Measurements from ENCODE around the gene CBR1. TPM values are rescaled to one million over a fixed set of nuclear protein-coding genes. Genes with fewer than 3 reads are reported as not detected.

The CBR1 gene
- total and polyA plus RNA-seq, 4 experiments from 2014 or later: 23.0 to 82.2 (median 37.2) TPM

GRCh38 chr21:36028127-36029069 lies 41.4 kb upstream of the CBR1 start:
- H3K27ac Mint-ChIP-seq: peak overlapping the region in 2 of 7 donors; percentile 4 to 30
- POLR2A ChIA-PET (ENCODE audit: partially characterized antibody): interaction anchor here (1.0 to 1.4 kb wide), 2 partner anchors 85 to 1216 kb away, joined by 3 read pairs; no protein-coding TSS in a partner anchor

GRCh38 chr21:36029309-36029708 lies 40.5 kb upstream of the CBR1 start:
- no peak overlapping the region for H3K27ac Mint-ChIP-seq
- DNase-seq: no peak
- H3K36me3 Mint-ChIP-seq: peaks cover under 1 to 3% of the 10 kb centered on the region in 2 donors
- no peaks in the 10 kb centered on the region for H3K9me3 ChIP-seq (ENCODE audit: control insufficient read depth in 1 of 2, low read length in 2 of 2)
- H3K4me1 ChIP-seq (ENCODE audit: insufficient read depth, low read length): peaks cover 3% of the 10 kb centered on the region
- no peaks in the 10 kb centered on the region for H3K27me3 ChIP-seq (ENCODE audit: insufficient read depth, low read length)
- H3K4me3 Mint-ChIP-seq: no peak overlapping the region
- ChIA-PET CTCF (ENCODE audit: partially characterized antibody) (interaction anchor here (0.6 to 5.3 kb wide), 10 partner anchors 9 to 1341 kb away, joined by 3 to 34 read pairs (median 10); no protein-coding TSS in a partner anchor), POLR2A (ENCODE audit: partially characterized antibody) (interaction anchor here (1.0 kb wide), 1 partner anchor 84 kb away, joined by 3 read pairs; no protein-coding TSS in a partner anchor)
- no peaks in the 10 kb centered on the region for H3K9me3 Mint-ChIP-seq
- no peaks in the 10 kb centered on the region for H3K36me3 ChIP-seq (ENCODE audit: insufficient read depth, low read length)
- intact Hi-C loops (cut with micrococcal nuclease): loop anchor here (2.0 kb wide), 1 partner anchor 629 kb away; no protein-coding TSS in a partner anchor
- H3K4me3 ChIP-seq (ENCODE audit: low read length in 2 of 2): no peak overlapping the region
- peaks cover 4 to 7% (median 5%) of the 10 kb centered on the region in 4 donors for H3K4me1 Mint-ChIP-seq
- H3K27ac ChIP-seq (ENCODE audit: low read depth, low read length): no peak overlapping the region
- no peaks in the 10 kb centered on the region for H3K27me3 Mint-ChIP-seq

More at GRCh38 chr21:36028127-36029069, 41.4 kb upstream of the CBR1 start:
- H3K36me3 Mint-ChIP-seq: peaks cover 0 to 1% of the 10 kb centered on the region in 2 donors
- Histone ChIP-seq H3K4me3 (ENCODE audit: low read length in 2 of 2) (no peak overlapping the region), H3K36me3 (ENCODE audit: insufficient read depth, low read length) (no peaks in the 10 kb centered on the region), H3K9me3 (ENCODE audit: control insufficient read depth in 1 of 2, low read length in 2 of 2) (no peaks in the 10 kb centered on the region), H3K27me3 (ENCODE audit: insufficient read depth, low read length) (no peaks in the 10 kb centered on the region), H3K27ac (ENCODE audit: low read depth, low read length) (no peak overlapping the region), H3K4me1 (ENCODE audit: insufficient read depth, low read length) (peaks cover 3% of the 10 kb centered on the region)
- DNase-seq: peak; percentile 51 to 65 (median 57)
- H3K27me3 Mint-ChIP-seq: no peaks in the 10 kb centered on the region
- H3K9me3 Mint-ChIP-seq: no peaks in the 10 kb centered on the region
- CTCF ChIA-PET (ENCODE audit: partially characterized antibody): interaction anchor here (0.6 to 5.3 kb wide), 25 partner anchors 8 to 1340 kb away, joined by 3 to 34 read pairs (median 3); no protein-coding TSS in a partner anchor
- peak overlapping the region in 1 of 8 donors; percentile 9 for H3K4me3 Mint-ChIP-seq
- peaks cover 4 to 7% (median 5%) of the 10 kb centered on the region in 4 donors for H3K4me1 Mint-ChIP-seq
- intact Hi-C loops (cut with micrococcal nuclease): loop anchor here (1.0 to 2.0 kb wide), 2 partner anchors 628 to 1283 kb away; no protein-coding TSS in a partner anchor

GRCh38 chr21:36030581-36031189 lies 39.1 kb upstream of the CBR1 start:
- H3K9me3 Mint-ChIP-seq: no peaks in the 10 kb centered on the region
- DNase-seq: no peak
- no peak overlapping the region for H3K27ac ChIP-seq (ENCODE audit: low read depth, low read length)
- H3K36me3 ChIP-seq (ENCODE audit: insufficient read depth, low read length): peaks cover 5% of the 10 kb centered on the region
- H3K9me3 ChIP-seq (ENCODE audit: control insufficient read depth in 1 of 2, low read length in 2 of 2): no peaks in the 10 kb centered on the region
- H3K4me3 ChIP-seq (ENCODE audit: low read length in 2 of 2): no peak overlapping the region
- H3K27me3 Mint-ChIP-seq: no peaks in the 10 kb centered on the region
- peaks cover 4 to 7% (median 5%) of the 10 kb centered on the region in 4 donors for H3K4me1 Mint-ChIP-seq
- no peak overlapping the region for H3K4me3 Mint-ChIP-seq
- H3K27ac Mint-ChIP-seq: no peak overlapping the region
- POLR2A ChIA-PET (ENCODE audit: partially characterized antibody): no interaction called here
- peaks cover 3% of the 10 kb centered on the region for H3K4me1 ChIP-seq (ENCODE audit: insufficient read depth, low read length)
- CTCF ChIA-PET (ENCODE audit: partially characterized antibody): interaction anchor here (0.5 to 3.3 kb wide), 4 partner anchors 143 to 1337 kb away, joined by 3 to 14 read pairs (median 3); no protein-coding TSS in a partner anchor
- intact Hi-C loops (cut with micrococcal nuclease): no loop called here
- H3K27me3 ChIP-seq (ENCODE audit: insufficient read depth, low read length): no peaks in the 10 kb centered on the region
- H3K36me3 Mint-ChIP-seq: peaks cover 13 to 14% of the 10 kb centered on the region in 2 donors

- Mint-ChIP-seq H3K27me3 (no peaks in the 10 kb centered on the region), H3K27ac (no peak overlapping the region), H3K4me1 (peaks cover 4 to 7% (median 5%) of the 10 kb centered on the region in 4 donors), H3K4me3 (no peak overlapping the region), H3K9me3 (no peaks in the 10 kb centered on the region), H3K36me3 (peaks cover 24 to 27% of the 10 kb centered on the region in 2 donors)
- H3K4me1 ChIP-seq (ENCODE audit: insufficient read depth, low read length): peaks cover 3% of the 10 kb centered on the region
- no peaks in the 10 kb centered on the region for H3K27me3 ChIP-seq (ENCODE audit: insufficient read depth, low read length)
- no peak overlapping the region for H3K27ac ChIP-seq (ENCODE audit: low read depth, low read length)
- POLR2A ChIA-PET (ENCODE audit: partially characterized antibody): no interaction called here
- H3K9me3 ChIP-seq (ENCODE audit: control insufficient read depth in 1 of 2, low read length in 2 of 2): no peaks in the 10 kb centered on the region
- no peak overlapping the region for H3K4me3 ChIP-seq (ENCODE audit: low read length in 2 of 2)
- no peak for DNase-seq
- CTCF ChIA-PET (ENCODE audit: partially characterized antibody): no interaction called here
- intact Hi-C loops (cut with micrococcal nuclease): no loop called here
- peaks cover 16% of the 10 kb centered on the region for H3K36me3 ChIP-seq (ENCODE audit: insufficient read depth, low read length)
Observed at GRCh38 chr21:36032647-36033406, 37.0 kb upstream of the CBR1 start.

GRCh38 chr21:36034211-36034913 lies 35.5 kb upstream of the CBR1 start:
- no peak for DNase-seq
- Mint-ChIP-seq H3K36me3 (peaks cover 39 to 41% of the 10 kb centered on the region in 2 donors), H3K27ac (no peak overlapping the region), H3K9me3 (no peaks in the 10 kb centered on the region), H3K27me3 (no peaks in the 10 kb centered on the region), H3K4me3 (no peak overlapping the region), H3K4me1 (peaks cover 0 to 2% (median 0%) of the 10 kb centered on the region in 4 donors)
- intact Hi-C loops (cut with micrococcal nuclease): no loop called here
- Histone ChIP-seq H3K27me3 (ENCODE audit: insufficient read depth, low read length) (no peaks in the 10 kb centered on the region), H3K9me3 (ENCODE audit: control insufficient read depth in 1 of 2, low read length in 2 of 2) (no peaks in the 10 kb centered on the region), H3K4me1 (ENCODE audit: insufficient read depth, low read length) (no peaks in the 10 kb centered on the region), H3K4me3 (ENCODE audit: low read length in 2 of 2) (no peak overlapping the region), H3K36me3 (ENCODE audit: insufficient read depth, low read length) (peaks cover 25% of the 10 kb centered on the region), H3K27ac (ENCODE audit: low read depth, low read length) (no peak overlapping the region)
- CTCF ChIA-PET (ENCODE audit: partially characterized antibody): no interaction called here
- POLR2A ChIA-PET (ENCODE audit: partially characterized antibody): no interaction called here

GRCh38 chr21:36035381-36035791 lies 34.4 kb upstream of the CBR1 start:
- Mint-ChIP-seq H3K27ac (no peak overlapping the region), H3K27me3 (no peaks in the 10 kb centered on the region), H3K9me3 (no peaks in the 10 kb centered on the region), H3K4me3 (no peak overlapping the region), H3K4me1 (peaks cover 0 to 2% (median 0%) of the 10 kb centered on the region in 4 donors), H3K36me3 (peaks cover 47% of the 10 kb centered on the region in 2 donors)
- H3K27me3 ChIP-seq (ENCODE audit: insufficient read depth, low read length): no peaks in the 10 kb centered on the region
- DNase-seq: no peak
- ChIA-PET CTCF (ENCODE audit: partially characterized antibody) (no interaction called here), POLR2A (ENCODE audit: partially characterized antibody) (no interaction called here)
- no peak overlapping the region for H3K27ac ChIP-seq (ENCODE audit: low read depth, low read length)
- peaks cover 28% of the 10 kb centered on the region for H3K36me3 ChIP-seq (ENCODE audit: insufficient read depth, low read length)
- no peak overlapping the region for H3K4me3 ChIP-seq (ENCODE audit: low read length in 2 of 2)
- intact Hi-C loops (cut with micrococcal nuclease): no loop called here
- no peaks in the 10 kb centered on the region for H3K4me1 ChIP-seq (ENCODE audit: insufficient read depth, low read length)
- H3K9me3 ChIP-seq (ENCODE audit: control insufficient read depth in 1 of 2, low read length in 2 of 2): no peaks in the 10 kb centered on the region
